ENCODE results near the gene RASGRF1. TPM values are rescaled to one million over a fixed set of nuclear protein-coding genes. Genes with fewer than 3 reads are reported as not detected.
A peak's percentile ranks its signal among the peaks of the same experiment; 100 is the strongest.

Gene RASGRF1
- total and polyA plus RNA-seq, 9 of the 15 experiments (the other 6 are each of a cell fraction or from before 2014, with no cell fraction given): 0.03 to 0.58 (median 0.06) TPM; not detected in 1

GRCh38 chr15:79122391-79122790 is 31.8 kb upstream of the RASGRF1 start:
- Histone ChIP-seq H3K9ac (ENCODE audit: insufficient read depth in 1 of 2, low read depth in 2 of 2, low read length in 2 of 2) (no peak overlapping the region), H2AFZ (ENCODE audit: low read depth, low read length) (no peak overlapping the region), H3K36me3 (ENCODE audit: control insufficient read depth, insufficient read depth, low read length) (no peaks in the 10 kb centered on the region), H3K9me3 (replicated peaks; ENCODE audit: control insufficient read depth, insufficient read depth, low read depth, low read length) (no peaks in the 10 kb centered on the region), H3K4me3 (no peak overlapping the region), H3K27ac (ENCODE audit: extremely low read depth, low read depth, low read length) (no peak overlapping the region), H3K79me2 (ENCODE audit: control insufficient read depth, insufficient read depth, low read length) (no peaks in the 10 kb centered on the region), H3K4me1 (replicated peaks in 1 of 2; ENCODE audit: control insufficient read depth in 2 of 2, insufficient read depth in 2 of 2, low read length in 2 of 2) (peaks cover 0 to 3% of the 10 kb centered on the region in 2 experiments; a peak in 1 of 5 replicates), H3K4me2 (ENCODE audit: insufficient read depth, low read length) (no peak overlapping the region), H4K20me1 (replicated peaks; ENCODE audit: control insufficient read depth, insufficient read depth, low read length) (no peaks in the 10 kb centered on the region), H3K9me1 (ENCODE audit: control insufficient read depth, insufficient read depth, low read length) (no peaks in the 10 kb centered on the region), H3K27me3 (ENCODE audit: control insufficient read depth in 2 of 2, insufficient read depth in 2 of 2, low read length in 2 of 2) (peaks cover 0 to 6% of the 10 kb centered on the region in 2 experiments; a peak in 2 of 5 replicates)
- intact Hi-C loops (cut with micrococcal nuclease) (no loop called here), in situ Hi-C loops (cut with MboI) (no loop called here)
- FAIRE-seq: no peak
- BruUV-seq (replicated peaks): no TSS peak
- 2% methylated on average over 5 of the region's 5 CpGs for WGBS (ENCODE audit: insufficient coverage, low coverage, missing lambda C conversion rate)
- ATAC-seq: no peak
- ChIA-PET CTCF (ENCODE audit: low intra/inter-chr PET ratio) (no interaction called here), POLR2A (no interaction called here)
- no peak for DNase-seq (ENCODE audit: extremely low read depth in 1 of 4, low spot score in 3 of 4)
- TF ChIP-seq RCOR1 (IDR thresholded peaks at IDR 0.05; ENCODE audit: borderline replicate concordance in 1 of 2, low read depth in 2 of 2, low read length in 2 of 2): no peak
- no peak for TF ChIP-seq PRDM10 (IDR thresholded peaks at IDR 0.05; ENCODE audit: partially characterized antibody)
- TF ChIP-seq ZNF197 (CRISPR knock-in tag; IDR thresholded peaks at IDR 0.05; ENCODE audit: low read depth): no peak
- peak; percentile 82 for TF ChIP-seq NFYB (IDR thresholded peaks at IDR 0.05; ENCODE audit: extremely low read depth, insufficient read length)
- TF ChIP-seq PHB2 (IDR thresholded peaks at IDR 0.05; ENCODE audit: low read depth): no peak
- no peak for TF ChIP-seq KAT2B (IDR thresholded peaks at IDR 0.05; ENCODE audit: low read depth, low read length)
- TF ChIP-seq FOXM1 (IDR thresholded peaks at IDR 0.05; ENCODE audit: low read depth): no peak
- TF ChIP-seq FOXM1 (CRISPR knock-in tag; IDR thresholded peaks at IDR 0.05; ENCODE audit: low read depth): no peak
- peak; percentile 60 for TF ChIP-seq USF2 (CRISPR knock-in tag; IDR thresholded peaks at IDR 0.05)
- no peak for TF ChIP-seq U2AF1 (optimal IDR thresholded peaks at IDR 0.05; ENCODE audit: low read depth, low read length)
- no peak for TF ChIP-seq TAF9B (IDR thresholded peaks at IDR 0.05; ENCODE audit: partially characterized antibody)
- no peak for TF ChIP-seq ZC3H11A (IDR thresholded peaks at IDR 0.05; ENCODE audit: low read depth, low read length)
- no peak for TF ChIP-seq PHB (CRISPR knock-in tag; IDR thresholded peaks at IDR 0.05)
- no peak for TF ChIP-seq ELF1 (tag; IDR thresholded peaks at IDR 0.05)
- no peak for TF ChIP-seq E2F5 (CRISPR knock-in tag; IDR thresholded peaks at IDR 0.05)
- TF ChIP-seq TGIF2 (CRISPR knock-in tag; IDR thresholded peaks at IDR 0.05): no peak
- TF ChIP-seq ZNF655 (CRISPR knock-in tag; IDR thresholded peaks at IDR 0.05): no peak
- TF ChIP-seq HEY1 (CRISPR knock-in tag; IDR thresholded peaks at IDR 0.05; ENCODE audit: borderline replicate concordance): no peak
